ENCODE results near the gene LCT. TPM values are rescaled to one million over a fixed set of nuclear protein-coding genes. Genes with fewer than 3 reads are reported as not detected.

The LCT gene
- total RNA-seq, 6 experiments from 2014 or later, result 0.12 TPM; not detected in 5

DNA sequence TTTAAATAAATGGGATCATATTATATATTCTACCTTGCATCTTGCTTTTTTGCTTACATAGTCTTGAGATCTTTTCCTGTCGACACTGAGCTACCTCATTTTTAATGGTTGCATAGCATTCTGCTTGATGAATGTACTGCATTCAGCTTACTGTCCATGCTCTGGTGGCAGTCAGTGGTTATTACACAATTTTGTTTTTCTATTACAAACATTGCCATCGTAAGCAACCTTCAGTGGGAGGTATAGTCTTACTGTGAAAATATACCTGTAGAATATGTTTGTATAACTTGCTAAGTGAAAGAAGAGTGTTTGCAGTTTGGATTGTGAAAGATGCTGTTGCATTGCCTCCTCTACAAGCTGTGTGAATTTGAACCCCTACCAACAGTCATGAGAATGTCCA is 52.0 kb downstream of the LCT start:
- H3K27ac ChIP-seq, result no peak overlapping the region
- intact Hi-C loops (cut with DNase I), result no loop called here
- peaks cover 10 to 50% (median 30%) of the 10 kb centered on the region in 4 donors for H3K36me3 ChIP-seq
- TF ChIP-seq POLR2A (IDR thresholded peaks at IDR 0.05), result no peak
- TF ChIP-seq, protein P1, sequence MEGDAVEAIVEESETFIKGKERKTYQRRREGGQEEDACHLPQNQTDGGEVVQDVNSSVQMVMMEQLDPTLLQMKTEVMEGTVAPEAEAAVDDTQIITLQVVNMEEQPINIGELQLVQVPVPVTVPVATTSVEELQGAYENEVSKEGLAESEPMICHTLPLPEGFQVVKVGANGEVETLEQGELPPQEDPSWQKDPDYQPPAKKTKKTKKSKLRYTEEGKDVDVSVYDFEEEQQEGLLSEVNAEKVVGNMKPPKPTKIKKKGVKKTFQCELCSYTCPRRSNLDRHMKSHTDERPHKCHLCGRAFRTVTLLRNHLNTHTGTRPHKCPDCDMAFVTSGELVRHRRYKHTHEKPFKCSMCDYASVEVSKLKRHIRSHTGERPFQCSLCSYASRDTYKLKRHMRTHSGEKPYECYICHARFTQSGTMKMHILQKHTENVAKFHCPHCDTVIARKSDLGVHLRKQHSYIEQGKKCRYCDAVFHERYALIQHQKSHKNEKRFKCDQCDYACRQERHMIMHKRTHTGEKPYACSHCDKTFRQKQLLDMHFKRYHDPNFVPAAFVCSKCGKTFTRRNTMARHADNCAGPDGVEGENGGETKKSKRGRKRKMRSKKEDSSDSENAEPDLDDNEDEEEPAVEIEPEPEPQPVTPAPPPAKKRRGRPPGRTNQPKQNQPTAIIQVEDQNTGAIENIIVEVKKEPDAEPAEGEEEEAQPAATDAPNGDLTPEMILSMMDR (IDR thresholded peaks at IDR 0.05), result peak in 3 of 4 donors; percentile 15 to 23 (median 17)
- WGBS (ENCODE audit: insufficient coverage, low coverage, low lambda C conversion rate, missing lambda C conversion rate), result 75% methylated on average over 2 of the region's 2 CpGs
- H3K4me1 ChIP-seq, result no peaks in the 10 kb centered on the region
- H3K4me3 ChIP-seq, result no peak overlapping the region
- ATAC-seq (peak in 3 of 4 donors; percentile 21 to 54 (median 37)), DNase-seq (no peak)
- no peaks in the 10 kb centered on the region for H3K9me3 ChIP-seq
- H3K27me3 ChIP-seq, result no peaks in the 10 kb centered on the region

DNA sequence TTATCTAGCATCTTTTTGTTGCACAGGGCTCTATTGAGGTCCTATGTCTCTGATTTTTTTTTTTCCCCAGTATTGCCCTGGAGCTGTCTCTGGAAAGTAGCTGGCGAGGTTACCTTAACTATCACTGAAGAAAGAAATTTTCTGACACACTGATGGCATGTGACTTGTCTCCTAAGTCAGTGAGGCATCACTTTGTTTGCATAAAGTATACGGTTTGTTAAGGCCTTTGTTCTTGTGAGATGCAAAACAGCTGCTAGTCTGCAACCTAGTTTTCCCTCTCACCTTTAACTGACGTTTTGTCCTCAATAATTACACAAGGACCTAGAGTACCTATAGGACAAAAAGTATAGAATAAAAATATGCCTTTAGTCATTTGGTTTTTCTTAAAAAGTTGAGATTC is 53.5 kb downstream of the LCT start:
- no peaks in the 10 kb centered on the region for H3K27me3 ChIP-seq
- no peak overlapping the region for H3K27ac ChIP-seq
- no peaks in the 10 kb centered on the region for H3K4me1 ChIP-seq
- no peak for TF ChIP-seq POLR2A (IDR thresholded peaks at IDR 0.05)
- TF ChIP-seq, protein P1 (IDR thresholded peaks at IDR 0.05), result no peak
- H3K4me3 ChIP-seq, result no peak overlapping the region
- WGBS (ENCODE audit: insufficient coverage, low coverage, low lambda C conversion rate, missing lambda C conversion rate), result 78% methylated on average over 3 of the region's 3 CpGs
- ATAC-seq (no peak), DNase-seq (no peak)
- H3K9me3 ChIP-seq, result no peaks in the 10 kb centered on the region
- H3K36me3 ChIP-seq, result peaks cover 17 to 64% (median 40%) of the 10 kb centered on the region in 4 donors
- intact Hi-C loops (cut with DNase I), result no loop called here

DNA sequence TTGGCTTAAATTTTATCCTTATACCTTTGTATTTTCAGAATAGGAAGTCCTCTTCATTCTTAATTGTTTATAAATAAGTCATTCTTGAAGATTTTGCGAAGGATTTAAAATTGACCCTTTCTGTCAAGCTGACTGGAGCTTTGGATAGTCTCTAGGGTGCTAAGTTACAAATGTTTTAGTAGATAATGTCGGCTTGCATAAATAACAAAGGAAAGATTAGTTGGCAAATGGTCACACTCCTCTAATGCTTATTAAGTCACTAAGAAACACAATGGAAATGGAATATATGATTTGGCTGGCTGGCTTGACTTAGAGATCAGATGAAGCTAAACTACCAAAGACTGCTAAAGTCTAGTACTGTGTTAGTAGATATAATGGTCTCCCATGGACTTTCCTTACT is 54.8 kb downstream of the LCT start:
- DNase-seq (no peak), ATAC-seq (no peak)
- Histone ChIP-seq H3K4me3 (no peak overlapping the region), H3K36me3 (peaks cover 21 to 72% (median 43%) of the 10 kb centered on the region in 4 donors), H3K9me3 (no peaks in the 10 kb centered on the region), H3K27me3 (no peaks in the 10 kb centered on the region), H3K4me1 (no peaks in the 10 kb centered on the region), H3K27ac (no peak overlapping the region)
- intact Hi-C loops (cut with DNase I), result no loop called here
- 92% methylated on average over 2 of the region's 2 CpGs for WGBS (ENCODE audit: insufficient coverage, low coverage, low lambda C conversion rate, missing lambda C conversion rate)
- TF ChIP-seq POLR2A (IDR thresholded peaks at IDR 0.05), result no peak
- TF ChIP-seq, protein P1 (IDR thresholded peaks at IDR 0.05), result no peak

DNA sequence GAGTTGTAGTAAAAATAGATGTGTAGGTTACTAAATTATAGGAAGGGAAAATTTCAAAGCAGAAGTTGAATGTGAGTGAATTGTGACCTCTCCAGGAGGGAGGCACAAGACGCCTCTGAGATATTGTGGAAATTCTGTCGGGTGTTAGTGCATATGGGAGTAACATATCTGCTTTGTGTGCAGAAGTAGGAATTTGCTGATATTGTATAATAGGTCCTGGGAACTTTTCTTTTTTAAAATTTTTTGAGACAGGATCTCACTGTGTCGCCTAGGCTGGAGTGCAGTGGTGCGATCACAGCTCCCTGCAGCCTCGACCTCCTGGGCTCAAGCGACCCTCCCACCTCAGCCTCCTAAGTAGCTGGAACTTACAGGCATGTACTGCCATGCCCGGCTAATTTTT is 60.6 kb downstream of the LCT start:
- DNase-seq (no peak), ATAC-seq (no peak)
- Histone ChIP-seq H3K9me3 (no peaks in the 10 kb centered on the region), H3K4me3 (no peak overlapping the region), H3K4me1 (peaks cover 0 to 15% (median 7%) of the 10 kb centered on the region in 4 donors), H3K27ac (no peak overlapping the region), H3K27me3 (no peaks in the 10 kb centered on the region), H3K36me3 (peaks cover 14 to 72% (median 44%) of the 10 kb centered on the region in 4 donors)
- 88% methylated on average over 3 of the region's 7 CpGs for WGBS (ENCODE audit: insufficient coverage, low coverage, low lambda C conversion rate, missing lambda C conversion rate)
- no peak for TF ChIP-seq POLR2A (IDR thresholded peaks at IDR 0.05)
- intact Hi-C loops (cut with DNase I), result no loop called here

DNA sequence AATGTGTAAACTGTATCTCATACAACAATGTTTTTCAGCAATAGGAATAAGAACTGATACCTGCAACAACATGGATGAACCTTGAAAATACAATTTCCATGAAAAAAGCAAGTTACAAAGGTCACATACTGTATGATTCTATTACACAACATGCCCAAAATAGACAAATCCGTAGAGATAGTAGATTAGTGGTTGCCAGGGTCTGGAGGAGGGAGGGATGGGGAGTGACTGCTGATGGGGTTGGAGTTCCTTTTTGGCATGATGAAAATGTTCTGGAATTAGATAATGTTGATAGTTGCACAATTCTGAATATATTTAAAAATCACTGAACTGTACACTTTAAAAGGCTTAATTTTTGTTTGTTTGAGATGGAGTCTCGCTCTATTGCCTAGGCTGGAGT is 61.6 kb downstream of the LCT start:
- Histone ChIP-seq H3K36me3 (peaks cover 10 to 72% (median 40%) of the 10 kb centered on the region in 4 donors), H3K9me3 (no peaks in the 10 kb centered on the region), H3K4me1 (peaks cover 0 to 15% (median 7%) of the 10 kb centered on the region in 4 donors), H3K27me3 (no peaks in the 10 kb centered on the region), H3K4me3 (no peak overlapping the region), H3K27ac (peak overlapping the region in 2 of 3 donors; percentile 54 to 66)
- WGBS (ENCODE audit: insufficient coverage, low coverage, low lambda C conversion rate, missing lambda C conversion rate), result 20% methylated on average over 2 of the region's 2 CpGs
- DNase-seq (no peak), ATAC-seq (peak; percentile 91 to 97 (median 96))
- TF ChIP-seq, protein P1 (IDR thresholded peaks at IDR 0.05), result no peak
- TF ChIP-seq POLR2A (IDR thresholded peaks at IDR 0.05), result no peak
- intact Hi-C loops (cut with DNase I), result no loop called here
